K562 (cell line): Measurements from ENCODE around the gene PACSIN2. TPM values are rescaled to one million over a fixed set of nuclear protein-coding genes. Genes with fewer than 3 reads are reported as not detected.

Experiments
- ATAC-seq: fragments of 200-7000 bp; cut with Tn5 transposase; 3 replicates; pipeline ENCODE4 v1.9.1; 2020; ENCODE audit warnings: moderate library complexity
- BruUV-seq: library from RNA; stranded (reverse); fragments of 400-500 nt; replicated peaks from 2 replicates; lab custom pipeline; 2021; lab: Mats Ljungman, UMichigan
- CTCF ChIA-PET: fragments of 300-600 bp; formaldehyde crosslinking; extraction: SDS; loops from one replicate; lab custom pipeline; 2021; ENCODE audit warnings: low intra/inter-chr PET ratio; lab: Yijun Ruan, JAX
- POLR2A ChIA-PET: fragments of 300-600, 350-650 bp; sonication (Branson Sonifier 250); formaldehyde crosslinking; extraction: SDS; loops from one replicate; lab custom pipeline; 2021; ENCODE audit warnings: antibody characterized with exemption, inconsistent platforms; lab: Yijun Ruan, JAX
- DNase-seq, 4 experiments: peaks; one replicate each; pipeline versions ENCODE4 v3.0.0 to v3.0.0-alpha.2; 2011 to 2018; ENCODE audit warnings: low spot score in 3 of 4, mixed read lengths in 3 of 4; ENCODE audit errors: extremely low read depth in 1 of 4
- FAIRE-seq: peaks from 2 replicates; lab custom pipeline; 2011; peaks lifted over from hg19 to GRCh38; lab: Jason Lieb, UNC
- H2AFZ ChIP-seq: 2 replicates; pipeline ENCODE4 v1.6.0; 2011; ENCODE audit warnings: low read depth, low read length, control low read depth, inconsistent platforms
- H3K27ac ChIP-seq: fragments of 200-600 bp; 3 replicates; pipeline ENCODE4 v1.8.0; 2011; ENCODE audit warnings: low read depth, mild to moderate bottlenecking, control low read depth, inconsistent platforms, low read length, moderate library complexity, mixed read lengths; ENCODE audit errors: extremely low read depth
- H3K27me3 ChIP-seq, 2 experiments: fragments of 300-600 bp in 1 of 2; 2 replicates in 1 of 2; 3 replicates in 1 of 2; pipeline versions ENCODE4 v1.6.0 to v1.8.0; 2011; ENCODE audit warnings: inconsistent platforms in 2 of 2, low read length in 2 of 2, mild to moderate bottlenecking in 1 of 2, mixed read lengths in 1 of 2, moderate library complexity in 1 of 2; ENCODE audit not compliant: control insufficient read depth in 2 of 2, insufficient read depth in 2 of 2
- H3K36me3 ChIP-seq: fragments of 300-600 bp; 3 replicates; pipeline ENCODE4 v1.8.0; 2011; ENCODE audit warnings: mild to moderate bottlenecking, low read length, inconsistent platforms; ENCODE audit not compliant: control insufficient read depth, insufficient read depth
- H3K4me1 ChIP-seq, 2 experiments: fragments of 200-600 bp in 1 of 2; replicated peaks in 1 of 2; 2 replicates in 1 of 2; 3 replicates in 1 of 2; pipeline versions ENCODE4 v1.5.1 to v1.8.0; 2011; ENCODE audit warnings: inconsistent platforms in 2 of 2, low read length in 2 of 2, mild to moderate bottlenecking in 1 of 2, mixed read lengths in 1 of 2, moderate library complexity in 1 of 2; ENCODE audit not compliant: control insufficient read depth in 2 of 2, insufficient read depth in 2 of 2
- H3K4me2 ChIP-seq: 2 replicates; pipeline ENCODE4 v1.6.1; 2011; ENCODE audit warnings: low read length, control low read depth, inconsistent platforms, mixed read lengths; ENCODE audit not compliant: insufficient read depth
- H3K4me3 ChIP-seq: fragments of 200-600 bp; sonication (generic), shearing (Covaris generic); 2 replicates; pipeline ENCODE4 v1.5.1; 2016; ENCODE audit warnings: control low read depth, inconsistent platforms
- H3K79me2 ChIP-seq: fragments of 200-600 bp; 3 replicates; pipeline ENCODE4 v1.8.0; 2011; ENCODE audit warnings: low read length, inconsistent platforms; ENCODE audit not compliant: control insufficient read depth, insufficient read depth
- H3K9ac ChIP-seq, 2 experiments: 2 replicates each; pipeline versions ENCODE4 v1.6.0 to v1.6.1; 2011; ENCODE audit warnings: low read depth in 2 of 2, low read length in 2 of 2, control low read depth in 1 of 2, inconsistent platforms in 1 of 2, mild to moderate bottlenecking in 1 of 2, mixed read lengths in 1 of 2; ENCODE audit not compliant: insufficient read depth in 1 of 2
- H3K9me1 ChIP-seq: one replicate; pipeline ENCODE4 v1.6.0; 2011; ENCODE audit warnings: inconsistent platforms, mild to moderate bottlenecking, low read length, moderate library complexity; ENCODE audit not compliant: control insufficient read depth, insufficient read depth
- H3K9me3 ChIP-seq: replicated peaks from 2 replicates; pipeline ENCODE4 v1.5.1; 2011; ENCODE audit warnings: low read depth, low read length, inconsistent platforms; ENCODE audit not compliant: control insufficient read depth, insufficient read depth
- H4K20me1 ChIP-seq: replicated peaks from 2 replicates; pipeline ENCODE4 v1.6.1; 2011; ENCODE audit warnings: low read length, inconsistent platforms, mixed read lengths; ENCODE audit not compliant: control insufficient read depth, insufficient read depth
- BCLAF1 ChIP-seq, 2 experiments: fragments of 450-650 bp in 1 of 2; IDR thresholded peaks; 2 replicates each; pipeline ENCODE4 v1.6.1; 2011 to 2017; ENCODE audit warnings: low read depth in 2 of 2, antibody characterized with exemption in 1 of 2, borderline replicate concordance in 1 of 2, low read length in 1 of 2, mild to moderate bottlenecking in 1 of 2, mixed read lengths in 1 of 2; ENCODE audit not compliant: control insufficient read depth in 1 of 2
- BCOR ChIP-seq: fragments of 450-650 bp; IDR thresholded peaks from 2 replicates; pipeline ENCODE4 v1.6.1; 2016
- CEBPG ChIP-seq, 3 experiments: fragments of 200-800 bp in 1 of 3; sonication (Bioruptor generic) in 1 of 3; sonication (generic) in 1 of 3; formaldehyde crosslinking in 1 of 3; IDR thresholded peaks in 2 of 3; conservative IDR thresholded peaks in 1 of 3; 2 replicates each; pipeline versions ENCODE4 v1.6.1 to v1.8.0; 2016 to 2022; ENCODE audit warnings: missing compliant biosample characterization in 2 of 3, missing genetic modification characterization in 2 of 3, mild to moderate bottlenecking in 1 of 3, missing genetic modification reagents in 1 of 3
- FOS ChIP-seq: IDR thresholded peaks from 3 replicates; pipeline ENCODE4 v1.6.1; 2011; ENCODE audit not compliant: insufficient read length; ENCODE audit errors: extremely low read depth
- TAF15 ChIP-seq: fragments of 200-400 bp; formaldehyde crosslinking; IDR thresholded peaks from 2 replicates; pipeline ENCODE4 v1.6.1; 2017; ENCODE audit warnings: mild to moderate bottlenecking, low read depth, low read length, moderate library complexity
- ZHX1 ChIP-seq: fragments of 150-350 bp; conservative IDR thresholded peaks from 2 replicates; pipeline ENCODE4 v1.6.1; 2014; ENCODE audit warnings: low read length
- WGBS: fragments of 100-300 bp; shearing (Covaris generic); methylation state at CpG from one replicate; pipeline ENCODE4 v1.1.6; 2016; ENCODE audit warnings: low coverage, mixed read lengths; ENCODE audit not compliant: insufficient coverage; ENCODE audit errors: missing lambda C conversion rate; 5-methylcytosine and 5-hydroxymethylcytosine counted together
- in situ Hi-C: fragments of 300-500 bp; cut with MboI; formaldehyde crosslinking; loops from 4 replicates; pipeline ENCODE4 v1.15.0; 2018; ENCODE audit warnings: inconsistent platforms, mixed read lengths
- intact Hi-C: fragments of 100-400 bp; cut with micrococcal nuclease; formaldehyde crosslinking; loops from 2 replicates; pipeline ENCODE4 v1.14.2; 2022
- polyA plus RNA-seq, 8 experiments: library from polyadenylated mRNA; depleted of rRNA in 4 of 8; stranded (reverse) in 5 of 8; unstranded in 3 of 8; fragments of >200 nt; fragmentation: Nextera tagmentation in 2 of 8; fragmentation: Illumina TruSeq in 1 of 8; extraction: Ambion mirVana in 2 of 8; extraction: Trizol in 1 of 8; gene quantifications; 2 replicates each; pipeline versions ENCODE4 v1.2.1 to v1.2.3, GENCODE V29; 2011 to 2014; ENCODE audit warnings: inconsistent platforms in 1 of 8, missing spikeins in 1 of 8
- total RNA-seq, 7 experiments: library from RNA; depleted of rRNA in 6 of 7; stranded (reverse); fragments of >200 nt in 6 of 7; fragmentation: Illumina TruSeq in 2 of 7; extraction: Trizol in 2 of 7; gene quantifications; 2 replicates each; pipeline versions ENCODE4 v1.2.1 to v1.2.3, GENCODE V29; 2011 to 2021; ENCODE audit warnings: low replicate concordance in 1 of 7

The PACSIN2 gene
- total and polyA plus RNA-seq, 9 of the 15 experiments (the other 6 are each of a cell fraction or from before 2014, with no cell fraction given) = 0.45 to 45.1 (median 23.9) TPM

- no peaks in the 10 kb centered on the region for H3K36me3 ChIP-seq
- intact Hi-C loops (no loop called here), in situ Hi-C loops (no loop called here)
- ATAC-seq = no peak
- no peaks in the 10 kb centered on the region for H3K9me3 ChIP-seq
- no peak for FAIRE-seq
- H2AFZ ChIP-seq = no peak overlapping the region
- BruUV-seq = no TSS peak
- peaks cover 18% of the 10 kb centered on the region for H4K20me1 ChIP-seq
- CTCF ChIA-PET = no interaction called here
- H3K4me3 ChIP-seq = no peak overlapping the region
- POLR2A ChIA-PET = interaction anchor here (1.1 kb wide), 1 partner anchor 12 kb away, joined by 3 read pairs; no protein-coding TSS in a partner anchor
- H3K9me1 ChIP-seq = no peaks in the 10 kb centered on the region
- no peaks in the 10 kb centered on the region for H3K27me3 ChIP-seq
- H3K79me2 ChIP-seq = peaks cover 18% of the 10 kb centered on the region; the same call in 2 of the 3 replicates
- peaks cover 4 to 14% of the 10 kb centered on the region in 2 experiments; a peak in 4 of 5 replicates for H3K4me1 ChIP-seq
- WGBS = 81% methylated on average over 8 of the region's 9 CpGs
- H3K9ac ChIP-seq = no peak overlapping the region
- H3K27ac ChIP-seq = no peak overlapping the region
- DNase-seq = no peak
- TF ChIP-seq TAF15 = no peak
- TF ChIP-seq ZHX1 = no peak
- no peak for TF ChIP-seq CEBPG (CRISPR knock-in tag; IDR thresholded peaks at IDR 0.05)
- no peak for TF ChIP-seq CEBPG (tag; conservative IDR thresholded peaks at IDR 0.05 in 1 of 2, IDR thresholded peaks at IDR 0.05 in 1 of 2)
- no peak for TF ChIP-seq BCLAF1 (IDR thresholded peaks at IDR 0.05; ENCODE audit: borderline replicate concordance in 1 of 2, control insufficient read depth in 1 of 2, low read depth in 2 of 2, low read length in 1 of 2)
- TF ChIP-seq FOS = no peak
- TF ChIP-seq BCOR = no peak
- no peak overlapping the region for H3K4me2 ChIP-seq
Observed at GRCh38 chr22:42984814-42985530, 30.0 kb downstream of the PACSIN2 start.
